H1 (cell line): Measurements from ENCODE around the gene SCARB1. TPM values are rescaled to one million over a fixed set of nuclear protein-coding genes. Genes with fewer than 3 reads are reported as not detected.
A peak's percentile ranks its signal among the peaks of the same experiment; 100 is the strongest.

Source experiments
- CTCF ChIA-PET: fragments of 300-600 bp; sonication (Branson Sonifier 250); formaldehyde crosslinking; loops from one replicate; lab custom pipeline; 2021; ENCODE audit not compliant: partially characterized antibody; lab: Charles Lee
- POLR2A ChIA-PET: fragments of 300-600 bp; sonication (Branson Sonifier 250); formaldehyde crosslinking; loops from one replicate; lab custom pipeline; 2021; ENCODE audit warnings: inconsistent platforms; ENCODE audit not compliant: partially characterized antibody; lab: Charles Lee
- DNase-seq, 2 experiments: peaks; one replicate each; pipeline versions ENCODE4 v3.0.0 to v3.0.0-alpha.2; 2010 to 2022; ENCODE audit warnings: low spot score in 2 of 2, low read depth in 1 of 2, mixed read lengths in 1 of 2
- FAIRE-seq: peaks from 2 replicates; lab custom pipeline; 2011; peaks lifted over from hg19 to GRCh38; lab: Jason Lieb, UNC
- H2AFZ ChIP-seq: 2 replicates; pipeline ENCODE4 v1.8.1; 2012; ENCODE audit warnings: low read length, inconsistent platforms
- H2AK5ac ChIP-seq: 2 replicates; pipeline ENCODE4 v1.6.1; 2013; ENCODE audit warnings: low read depth, low read length
- H2BK120ac ChIP-seq: replicated peaks from 2 replicates; pipeline ENCODE3; 2013; ENCODE audit warnings: low read depth, low read length, inconsistent platforms
- H2BK12ac ChIP-seq: 2 replicates; pipeline ENCODE4 v1.6.1; 2013; ENCODE audit warnings: low read depth, low read length
- H2BK15ac ChIP-seq: 2 replicates; pipeline ENCODE4 v1.6.1; 2013; ENCODE audit warnings: low read length
- H2BK20ac ChIP-seq: 2 replicates; pipeline ENCODE4 v1.6.1; 2013; ENCODE audit warnings: low read length
- H2BK5ac ChIP-seq: 2 replicates; pipeline ENCODE4 v1.6.1; 2013; ENCODE audit warnings: low read depth, low read length
- H3K14ac ChIP-seq: 2 replicates; pipeline ENCODE4 v1.6.1; 2013; ENCODE audit warnings: inconsistent platforms; ENCODE audit not compliant: insufficient read length
- H3K18ac ChIP-seq: 2 replicates; pipeline ENCODE4 v1.6.1; 2013; ENCODE audit warnings: low read length; ENCODE audit errors: extremely low read depth
- H3K23ac ChIP-seq: 2 replicates; pipeline ENCODE4 v1.6.1; 2013; ENCODE audit warnings: inconsistent platforms; ENCODE audit not compliant: insufficient read length
- H3K23me2 ChIP-seq: 2 replicates; pipeline ENCODE4 v1.6.1; 2013; ENCODE audit warnings: low read depth, low read length
- H3K27ac ChIP-seq: 2 replicates; pipeline ENCODE4 v1.6.1; 2011; ENCODE audit warnings: low read depth, low read length, inconsistent platforms
- H3K27me3 ChIP-seq, 4 experiments: replicated peaks in 1 of 4; 1 replicate in 1 of 4; 2 replicates in 3 of 4; pipeline versions ENCODE4 v1.6.1 to v1.8.1; 2011 to 2013; ENCODE audit warnings: low read length in 3 of 4, mild to moderate bottlenecking in 3 of 4, inconsistent platforms in 2 of 4, mixed read lengths in 2 of 4, moderate library complexity in 1 of 4; ENCODE audit not compliant: control insufficient read depth in 3 of 4, insufficient read depth in 3 of 4; ENCODE audit errors: extremely low read depth in 1 of 4
- H3K36me3 ChIP-seq, 4 experiments: 2 replicates each; pipeline versions ENCODE4 v1.6.1 to v1.8.1; 2011 to 2013; ENCODE audit warnings: mild to moderate bottlenecking in 4 of 4, low read length in 3 of 4, moderate library complexity in 2 of 4, control low read depth in 1 of 4, inconsistent platforms in 1 of 4; ENCODE audit not compliant: insufficient read depth in 4 of 4, control insufficient read depth in 2 of 4
- H3K4ac ChIP-seq: replicated peaks from 2 replicates; pipeline ENCODE3; 2013; ENCODE audit warnings: low read length, low read depth, mixed read lengths, inconsistent platforms; ENCODE audit not compliant: insufficient read length
- H3K4me1 ChIP-seq, 4 experiments: replicated peaks in 1 of 4; 1 replicate in 1 of 4; 2 replicates in 3 of 4; pipeline versions ENCODE4 v1.6.1 to v1.8.1; 2011 to 2013; ENCODE audit warnings: low read length in 3 of 4, inconsistent platforms in 2 of 4, mixed read lengths in 1 of 4; ENCODE audit not compliant: insufficient read depth in 4 of 4, control insufficient read depth in 3 of 4
- H3K4me2 ChIP-seq, 2 experiments: 2 replicates each; pipeline versions ENCODE4 v1.6.1 to v1.8.1; 2011 to 2013; ENCODE audit warnings: low read depth in 2 of 2, low read length in 2 of 2, control low read depth in 1 of 2, inconsistent platforms in 1 of 2, mild to moderate bottlenecking in 1 of 2; ENCODE audit not compliant: insufficient read depth in 1 of 2
- H3K4me3 ChIP-seq, 4 experiments: fragments of 200-600, 300-600 bp in 1 of 4; sonication (generic), shearing (Covaris generic), sonication (Bioruptor Twin) in 1 of 4; 2 replicates each; pipeline versions ENCODE4 v1.5.1 to v1.8.1; 2011 to 2016; ENCODE audit warnings: low read length in 4 of 4, low read depth in 3 of 4, control low read depth in 2 of 4, inconsistent platforms in 2 of 4, mild to moderate bottlenecking in 2 of 4, mixed read lengths in 1 of 4, moderate library complexity in 1 of 4; ENCODE audit not compliant: insufficient read depth in 2 of 4; ENCODE audit errors: extremely low read depth in 1 of 4
- H3K56ac ChIP-seq: replicated peaks from 2 replicates; pipeline ENCODE3; 2013; ENCODE audit warnings: low read depth, mild to moderate bottlenecking, mixed read lengths, low read length, inconsistent platforms; ENCODE audit not compliant: insufficient read length
- H3K79me1 ChIP-seq: 2 replicates; pipeline ENCODE4 v1.6.1; 2013; ENCODE audit warnings: low read depth, low read length, control low read depth
- H3K79me2 ChIP-seq, 2 experiments: 2 replicates each; pipeline versions ENCODE4 v1.6.1 to v1.8.1; 2012 to 2013; ENCODE audit warnings: low read length in 2 of 2, mild to moderate bottlenecking in 2 of 2, inconsistent platforms in 1 of 2; ENCODE audit not compliant: insufficient read depth in 2 of 2, control insufficient read depth in 1 of 2
- H3K9ac ChIP-seq, 4 experiments: replicated peaks in 1 of 4; 1 replicate in 1 of 4; 2 replicates in 3 of 4; pipeline versions ENCODE4 v1.6.1 to v1.8.1; 2011 to 2013; ENCODE audit warnings: low read depth in 3 of 4, low read length in 3 of 4, control low read depth in 2 of 4, mild to moderate bottlenecking in 2 of 4, moderate library complexity in 2 of 4, inconsistent platforms in 1 of 4; ENCODE audit errors: extremely low read depth in 1 of 4
- H3K9me3 ChIP-seq, 2 experiments: 2 replicates each; pipeline versions ENCODE4 v1.6.1 to v1.8.1; 2012 to 2013; ENCODE audit warnings: mild to moderate bottlenecking in 2 of 2, moderate library complexity in 2 of 2, control low read depth in 1 of 2, inconsistent platforms in 1 of 2, low read depth in 1 of 2, low read length in 1 of 2, mixed read lengths in 1 of 2; ENCODE audit not compliant: insufficient read depth in 2 of 2
- H4K20me1 ChIP-seq, 2 experiments: replicated peaks in 1 of 2; 2 replicates each; pipeline versions ENCODE3 to v1.8.1; 2011 to 2013; ENCODE audit warnings: inconsistent platforms in 2 of 2, low read length in 2 of 2, mild to moderate bottlenecking in 1 of 2; ENCODE audit not compliant: insufficient read depth in 2 of 2, control insufficient read depth in 1 of 2
- H4K5ac ChIP-seq: 2 replicates; pipeline ENCODE4 v1.6.1; 2013; ENCODE audit warnings: low read length, low read depth, mixed read lengths, inconsistent platforms; ENCODE audit not compliant: insufficient read length
- H4K8ac ChIP-seq: 2 replicates; pipeline ENCODE4 v1.8.0; 2013; ENCODE audit warnings: mild to moderate bottlenecking, moderate library complexity, low read length, inconsistent platforms; ENCODE audit not compliant: insufficient read depth; ENCODE audit errors: extremely low read depth
- H4K91ac ChIP-seq: replicated peaks from 2 replicates; pipeline ENCODE3; 2013; ENCODE audit warnings: low read length, mixed read lengths, inconsistent platforms; ENCODE audit not compliant: insufficient read length
- BACH1 ChIP-seq: IDR thresholded peaks from 2 replicates; pipeline ENCODE4 v1.6.1; 2012; ENCODE audit warnings: low read length, improper control_type of control experiment
- HDAC2 ChIP-seq, 2 experiments: fragments of 300-600 bp in 1 of 2; sonication (generic) in 1 of 2; IDR thresholded peaks; 2 replicates each; pipeline ENCODE4 v1.6.1; 2011 to 2012; ENCODE audit warnings: low read depth in 2 of 2, low read length in 2 of 2, mild to moderate bottlenecking in 2 of 2, moderate library complexity in 2 of 2, borderline replicate concordance in 1 of 2, inconsistent platforms in 1 of 2
- JUND ChIP-seq: IDR thresholded peaks from 2 replicates; pipeline ENCODE4 v1.6.1; 2011; ENCODE audit warnings: mild to moderate bottlenecking, improper control_type of control experiment, low read length
- KDM4A ChIP-seq: IDR thresholded peaks from one replicate; pipeline ENCODE4 v1.7.1; 2012; ENCODE audit warnings: low read depth, mild to moderate bottlenecking, moderate library complexity, low read length, inconsistent platforms; ENCODE audit not compliant: severe bottlenecking
- KDM5A ChIP-seq: fragments of 200-600 bp; IDR thresholded peaks from 2 replicates; pipeline ENCODE4 v1.7.1; 2012; ENCODE audit warnings: mild to moderate bottlenecking, low read length, inconsistent platforms, mixed read lengths
- NANOG ChIP-seq: IDR thresholded peaks from 2 replicates; pipeline ENCODE4 v1.6.1; 2011; ENCODE audit warnings: low read length, low read depth, mild to moderate bottlenecking, inconsistent platforms; ENCODE audit not compliant: insufficient read depth, poor library complexity, severe bottlenecking
- POLR2AphosphoS5 ChIP-seq: IDR thresholded peaks from 2 replicates; pipeline ENCODE4 v1.6.1; 2011; ENCODE audit warnings: low read depth, low read length
- POU5F1 ChIP-seq: IDR thresholded peaks from 2 replicates; pipeline ENCODE4 v1.6.1; 2011; ENCODE audit warnings: low read depth, mild to moderate bottlenecking, low read length, moderate library complexity
- RAD21 ChIP-seq, 2 experiments: IDR thresholded peaks in 1 of 2; conservative IDR thresholded peaks in 1 of 2; 2 replicates each; pipeline ENCODE4 v1.6.1; 2011; ENCODE audit warnings: low read depth in 2 of 2, low read length in 2 of 2, improper control_type of control experiment in 1 of 2, inconsistent platforms in 1 of 2, mild to moderate bottlenecking in 1 of 2, moderate library complexity in 1 of 2
- SIRT6 ChIP-seq: IDR thresholded peaks from one replicate; pipeline ENCODE4 v1.7.1; 2012; ENCODE audit warnings: low read length, inconsistent platforms
- SP1 ChIP-seq: IDR thresholded peaks from 2 replicates; pipeline ENCODE4 v1.6.1; 2011; ENCODE audit warnings: low read depth, low read length
- SP4 ChIP-seq: IDR thresholded peaks from 2 replicates; pipeline ENCODE4 v1.6.1; 2012; ENCODE audit warnings: low read length, inconsistent platforms
- SRF ChIP-seq: IDR thresholded peaks from 2 replicates; pipeline ENCODE4 v1.6.1; 2011; ENCODE audit warnings: mild to moderate bottlenecking, low read depth, low read length, moderate library complexity
- TAF7 ChIP-seq: optimal IDR thresholded peaks from 2 replicates; pipeline ENCODE3; 2011; ENCODE audit warnings: low read depth, mild to moderate bottlenecking, inconsistent platforms, low read length, moderate library complexity, borderline replicate concordance
- WGBS, 2 experiments: shearing (Covaris generic) in 1 of 2; methylation state at CpG; one replicate each; pipeline versions ENCODE4 v1.1.6 to v1.1.7; 2013 to 2015; ENCODE audit warnings: low lambda C conversion rate in 2 of 2, mixed read lengths in 2 of 2, inconsistent platforms in 1 of 2, low coverage in 1 of 2, missing lambda C conversion rate in 1 of 2; ENCODE audit not compliant: insufficient replicate concordance in 2 of 2, insufficient coverage in 1 of 2, insufficient read length in 1 of 2; ENCODE audit errors: extremely low coverage in 1 of 2, missing lambda C conversion rate in 1 of 2; 5-methylcytosine and 5-hydroxymethylcytosine counted together
- polyA plus RNA-seq, 7 experiments: library from polyadenylated mRNA; depleted of rRNA in 3 of 7; stranded (reverse) in 5 of 7; unstranded in 2 of 7; fragments of >200 nt in 5 of 7; fragments of 200-250 nt in 2 of 7; gene quantifications; 1 replicate in 5 of 7; 2 replicates in 1 of 7; 4 replicates in 1 of 7; pipeline versions ENCODE4 v1.2.1 to v1.2.3, GENCODE V29; 2011 to 2013; ENCODE audit warnings: missing spikeins in 2 of 7, mixed read lengths in 2 of 7
- total RNA-seq: library from RNA; stranded (reverse); fragmentation: NEBNext Ultra II Directional; extraction: Animal tissue kit (Norgen Biotek cat#: 25700); gene quantifications from 2 replicates; pipeline ENCODE4 v1.2.1, GENCODE V29; 2021

SCARB1 gene
- total and polyA plus RNA-seq, 2 of the 8 experiments (the other 6 are each of a cell fraction or from before 2014, with no cell fraction given) = 45.3 to 57.1 TPM

DNA sequence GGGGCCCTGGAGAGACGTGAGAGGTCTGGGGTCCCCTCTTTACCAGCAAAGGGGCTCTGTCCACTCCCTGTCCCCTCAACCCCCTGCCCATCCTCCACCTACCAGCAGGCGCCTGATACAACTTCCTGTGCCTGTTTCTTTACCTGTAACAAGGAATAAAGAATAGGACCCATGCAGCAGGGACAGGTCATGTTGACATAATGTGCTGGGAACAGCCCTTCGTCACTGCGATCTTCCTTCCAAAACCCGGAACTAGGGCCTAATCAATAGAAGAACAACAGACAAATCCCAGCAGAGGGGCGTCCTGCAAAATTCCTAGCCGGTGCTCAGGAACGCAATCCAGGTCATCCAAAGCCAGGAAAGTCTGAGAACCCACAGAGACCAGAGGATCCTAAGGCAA lies 32.1 kb downstream of the SCARB1 start:
- POLR2A ChIA-PET = no interaction called here

More for the DNA sequence above, 32.1 kb downstream of the SCARB1 start:
- Histone ChIP-seq H3K4ac (no peak overlapping the region), H3K27me3 (no peaks in the 10 kb centered on the region), H2BK20ac (peak overlapping the region; percentile 34; the same call in 1 of the 2 replicates), H4K8ac (no peak overlapping the region), H3K9me3 (no peaks in the 10 kb centered on the region), H2BK120ac (no peak overlapping the region), H3K23ac (no peak overlapping the region), H2AK5ac (no peak overlapping the region), H3K79me1 (peaks cover 8% of the 10 kb centered on the region), H4K5ac (no peak overlapping the region), H3K4me1 (peaks cover 0 to 13% (median 10%) of the 10 kb centered on the region in 4 experiments; a peak in 6 of 7 replicates), H3K14ac (no peak overlapping the region), H3K56ac (no peak overlapping the region), H3K4me3 (no peak overlapping the region), H3K18ac (no peak overlapping the region), H3K9ac (no peak overlapping the region), H3K4me2 (no peak overlapping the region), H3K27ac (no peak overlapping the region), H2BK5ac (no peak overlapping the region), H4K20me1 (peaks cover 0 to 5% of the 10 kb centered on the region in 2 experiments), H2AFZ (no peak overlapping the region), H4K91ac (peak overlapping the region; percentile 22), H2BK15ac (no peak overlapping the region), H3K36me3 (no peaks in the 10 kb centered on the region), H3K23me2 (no peaks in the 10 kb centered on the region; the same call in 1 of the 2 replicates), H2BK12ac (peak overlapping the region; percentile 18; the same call in 1 of the 2 replicates), H3K79me2 (peaks cover 0 to 15% of the 10 kb centered on the region in 2 experiments; a peak in 3 of 4 replicates)
- DNase-seq (no peak), FAIRE-seq (no peak)
- 87% methylated on average over 8 of the region's 8 CpGs; no CpG with 5 or more reads in 1 of the 2 experiments for WGBS, 2 experiments
- CTCF ChIA-PET = no interaction called here
- no peak for TF ChIP-seq SP4
- TF ChIP-seq KDM4A = no peak
- no peak for TF ChIP-seq SRF
- TF ChIP-seq TAF7 = no peak
- no peak for TF ChIP-seq SP1
- TF ChIP-seq NANOG = no peak
- TF ChIP-seq POLR2AphosphoS5 = no peak
- no peak for TF ChIP-seq BACH1
- TF ChIP-seq RAD21 (IDR thresholded peaks at IDR 0.05 in 1 of 2, conservative IDR thresholded peaks at IDR 0.05 in 1 of 2; ENCODE audit: low read depth in 2 of 2, low read length in 2 of 2) = no peak
- no peak for TF ChIP-seq POU5F1
- TF ChIP-seq SIRT6 = no peak
- no peak for TF ChIP-seq KDM5A
- no peak for TF ChIP-seq HDAC2 (IDR thresholded peaks at IDR 0.05; ENCODE audit: borderline replicate concordance in 1 of 2, low read depth in 2 of 2, low read length in 2 of 2)
- no peak for TF ChIP-seq JUND
